Thoracic aorta (tissue), 2 donors: ENCODE measurements around the gene RPS6KA5. TPM values are rescaled to one million over a fixed set of nuclear protein-coding genes. Genes with fewer than 3 reads are reported as not detected.

Experiments
- ATAC-seq: fragments of 150-250 bp; one replicate; pipeline ENCODE4 v1.8.0; 2017; ENCODE audit warnings: low read depth; ENCODE audit not compliant: insufficient number of reproducible peaks, low FRiP score
- DNase-seq: peaks from one replicate; pipeline ENCODE4 v3.0.0-alpha.2; 2020; ENCODE audit warnings: low spot score
- H3K27ac ChIP-seq, 2 donors: fragments of 200-600 bp; sonication (generic); 1 replicate in 1 of 2; 2 replicates in 1 of 2; pipeline ENCODE4 v1.5.1; 2016; ENCODE audit warnings: mild to moderate bottlenecking in 2 of 2, moderate library complexity in 2 of 2
- H3K27me3 ChIP-seq: fragments of 200-600 bp; sonication (generic); replicated peaks from 2 replicates; pipeline ENCODE4 v1.6.0; 2016; ENCODE audit warnings: mild to moderate bottlenecking; ENCODE audit not compliant: insufficient read depth
- H3K36me3 ChIP-seq: fragments of 200-600 bp; sonication (generic); one replicate; pipeline ENCODE4 v1.5.1; 2016
- H3K4me1 ChIP-seq, 2 donors: fragments of 200-600 bp; sonication (generic); 1 replicate in 1 of 2; 2 replicates in 1 of 2; pipeline versions ENCODE4 v1.5.1 to v1.6.0; 2016; ENCODE audit warnings: low read depth in 2 of 2, mild to moderate bottlenecking in 1 of 2; ENCODE audit not compliant: control insufficient read depth in 1 of 2
- H3K4me3 ChIP-seq: fragments of 200-600 bp; sonication (generic); 2 replicates; pipeline ENCODE4 v1.5.1; 2016; ENCODE audit warnings: mild to moderate bottlenecking
- H3K9me3 ChIP-seq: fragments of 200-600 bp; sonication (generic); 2 replicates; pipeline ENCODE4 v1.5.1; 2016
- CTCF ChIP-seq: fragments of 200-600 bp; sonication (generic); IDR thresholded peaks from one replicate; pipeline ENCODE4 v1.5.1; 2019; ENCODE audit warnings: antibody characterized with exemption
- total RNA-seq, 2 donors: library from RNA; depleted of rRNA; stranded (reverse); fragments of >200 nt; gene quantifications; one replicate each; pipeline versions ENCODE4 v1.1.0 to v1.2.3, GENCODE V29; 2016

The RPS6KA5 gene
- total RNA-seq, 2 donors from 2014 or later = 1.4 to 4.6 TPM

GRCh38 chr14:91058042-91058581, 2.3 kb downstream of the RPS6KA5 start:
- no peak for DNase-seq
- no peak overlapping the region for H3K4me3 ChIP-seq
- H3K36me3 ChIP-seq = no peaks in the 10 kb centered on the region
- no peak overlapping the region for H3K27ac ChIP-seq
- ATAC-seq = no peak
- no peaks in the 10 kb centered on the region for H3K27me3 ChIP-seq
- H3K9me3 ChIP-seq = no peaks in the 10 kb centered on the region
- peaks cover 5 to 6% of the 10 kb centered on the region in 2 donors for H3K4me1 ChIP-seq
- TF ChIP-seq CTCF = no peak

GRCh38 chr14:91056361-91056760, 4.1 kb downstream of the RPS6KA5 start:
- Histone ChIP-seq H3K9me3 (no peaks in the 10 kb centered on the region), H3K36me3 (no peaks in the 10 kb centered on the region), H3K4me1 (peaks cover 0 to 3% of the 10 kb centered on the region in 2 donors), H3K27me3 (no peaks in the 10 kb centered on the region), H3K27ac (no peak overlapping the region), H3K4me3 (no peak overlapping the region)
- TF ChIP-seq CTCF = no peak
- ATAC-seq = no peak
- DNase-seq = no peak

- ATAC-seq = no peak
- Histone ChIP-seq H3K9me3 (no peaks in the 10 kb centered on the region), H3K36me3 (no peaks in the 10 kb centered on the region), H3K27me3 (no peaks in the 10 kb centered on the region), H3K4me3 (no peak overlapping the region), H3K4me1 (peaks cover 0 to 3% of the 10 kb centered on the region in 2 donors), H3K27ac (no peak overlapping the region)
- TF ChIP-seq CTCF = no peak
- DNase-seq = no peak
These were observed 5.4 kb downstream of the RPS6KA5 start for GRCh38 chr14:91055016-91055415.

GRCh38 chr14:91048676-91049075, 11.8 kb downstream of the RPS6KA5 start:
- Histone ChIP-seq H3K27me3 (no peaks in the 10 kb centered on the region), H3K9me3 (no peaks in the 10 kb centered on the region), H3K4me3 (no peak overlapping the region), H3K27ac (no peak overlapping the region), H3K36me3 (no peaks in the 10 kb centered on the region), H3K4me1 (no peaks in the 10 kb centered on the region)
- no peak for TF ChIP-seq CTCF
- DNase-seq (no peak), ATAC-seq (no peak)

GRCh38 chr14:91048265-91048664, 12.2 kb downstream of the RPS6KA5 start:
- no peaks in the 10 kb centered on the region for H3K27me3 ChIP-seq
- no peak overlapping the region for H3K4me3 ChIP-seq
- no peak for TF ChIP-seq CTCF
- H3K36me3 ChIP-seq = no peaks in the 10 kb centered on the region
- no peak for DNase-seq
- no peaks in the 10 kb centered on the region for H3K9me3 ChIP-seq
- no peak for ATAC-seq
- H3K27ac ChIP-seq = no peak overlapping the region
- H3K4me1 ChIP-seq = no peaks in the 10 kb centered on the region
